Measurements from ENCODE around the gene ZBTB12.
A peak's percentile ranks its signal among the peaks of the same experiment; 100 is the strongest.
"Not testable (repeated sequence)": the region's sequence is repeated elsewhere in the genome, so short reads cannot be mapped to it uniquely, and the experiment has no call there.

ZBTB12 gene

DNA sequence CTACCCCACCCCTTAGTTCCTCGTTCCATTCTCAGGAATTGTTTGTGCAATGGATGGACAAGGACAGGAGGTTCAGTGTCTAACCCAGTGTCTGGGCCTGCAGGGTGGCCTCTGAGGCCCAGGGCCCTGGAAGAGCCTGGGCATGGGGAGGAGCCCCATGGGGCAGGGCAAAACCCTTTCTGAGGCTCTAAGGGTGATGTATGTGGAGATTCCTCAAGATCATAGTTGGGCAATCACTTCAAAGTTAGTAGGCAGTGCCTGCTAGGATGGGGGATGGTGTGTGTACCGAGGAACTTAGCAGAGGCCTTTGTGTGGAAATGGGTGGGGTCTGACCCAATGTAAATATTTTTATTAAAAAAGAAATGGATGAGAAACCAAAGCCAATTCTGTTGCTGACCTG is 18.9 kb upstream of the ZBTB12 start:
- DNase-seq = no peak

DNA sequence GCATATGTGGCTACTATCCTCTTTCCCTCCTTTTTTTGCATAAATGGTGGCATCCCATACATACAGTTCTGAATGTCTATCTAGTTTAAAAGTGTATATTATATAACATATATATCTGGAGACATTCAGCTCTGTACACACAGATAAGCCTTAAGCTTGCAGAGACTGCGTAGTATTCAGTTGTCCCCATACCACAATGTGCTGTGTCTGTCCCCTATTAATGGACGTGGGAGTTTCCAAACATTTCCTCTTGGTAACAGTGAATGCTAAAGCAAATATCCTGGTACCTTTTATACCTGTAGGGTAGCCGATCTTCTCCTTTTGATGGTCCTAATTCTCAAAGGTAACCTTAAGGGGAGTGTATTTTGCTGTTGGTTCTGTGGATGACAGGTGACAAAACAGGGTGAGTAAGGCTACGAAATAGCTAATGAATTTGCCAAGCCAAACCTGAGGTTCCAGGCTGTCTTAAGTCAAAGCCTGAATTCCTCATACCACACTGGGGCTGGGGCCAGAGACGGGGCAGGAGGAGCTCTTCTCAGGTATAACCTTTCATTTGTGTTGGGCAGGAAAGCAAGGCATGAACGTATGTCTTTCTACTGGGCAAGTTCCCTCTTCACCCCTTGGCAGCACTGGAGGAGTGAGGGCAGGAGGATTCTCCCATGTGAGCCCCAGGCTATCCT is 17.9 kb upstream of the ZBTB12 start:
- no peak for DNase-seq

DNA sequence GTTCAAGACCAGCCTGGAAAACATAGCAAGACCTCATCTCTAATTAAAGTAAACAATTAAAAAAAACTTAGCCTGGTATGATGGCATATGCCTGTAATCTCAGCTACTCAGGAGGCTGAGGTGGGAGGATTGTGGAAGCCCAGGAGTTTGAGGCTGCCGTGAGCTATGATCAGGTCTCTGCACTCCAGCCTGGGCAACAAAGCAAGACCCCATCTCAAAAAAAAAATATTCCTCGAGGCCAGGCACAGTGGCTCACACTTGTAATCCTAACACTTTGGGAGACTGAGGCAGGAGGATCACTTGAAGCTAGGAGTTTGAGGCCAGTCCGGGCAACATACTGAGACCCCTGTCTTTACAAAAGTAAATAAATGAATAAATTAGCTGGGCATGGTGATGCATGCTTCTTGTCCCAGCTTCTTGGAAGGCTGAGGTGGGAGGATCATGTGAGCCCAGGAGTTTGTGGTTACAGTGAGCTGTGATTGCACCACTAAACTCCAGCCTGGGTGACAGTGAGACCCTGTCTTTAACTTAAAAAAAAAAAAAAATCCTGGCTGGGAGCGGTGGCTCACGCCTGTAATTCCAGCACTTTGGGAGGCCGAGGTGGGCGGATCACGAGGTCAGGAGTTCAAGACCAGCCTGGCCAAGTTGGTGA is 16.3 kb upstream of the ZBTB12 start:
- DNase-seq = no peak

DNA sequence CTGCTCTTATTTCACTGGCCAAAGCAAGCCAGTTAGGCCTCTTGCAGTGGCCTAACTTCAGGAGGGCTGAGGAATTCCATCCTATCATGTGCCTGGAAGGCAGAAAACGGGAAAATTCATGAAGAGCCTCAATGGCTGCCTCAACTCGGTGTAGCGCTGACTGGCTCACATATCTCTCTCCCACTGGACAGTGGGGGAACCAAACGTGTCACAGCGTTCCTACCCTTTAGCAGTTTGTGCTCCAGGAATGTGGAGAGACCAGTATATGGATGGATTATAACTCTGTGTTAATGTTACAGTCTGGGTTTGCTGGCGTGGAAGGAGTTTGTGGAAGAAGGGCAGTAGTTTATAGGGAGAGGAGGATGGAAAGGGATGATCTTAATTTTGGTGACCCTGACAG is 13.9 kb upstream of the ZBTB12 start:
- DNase-seq = no peak

DNA sequence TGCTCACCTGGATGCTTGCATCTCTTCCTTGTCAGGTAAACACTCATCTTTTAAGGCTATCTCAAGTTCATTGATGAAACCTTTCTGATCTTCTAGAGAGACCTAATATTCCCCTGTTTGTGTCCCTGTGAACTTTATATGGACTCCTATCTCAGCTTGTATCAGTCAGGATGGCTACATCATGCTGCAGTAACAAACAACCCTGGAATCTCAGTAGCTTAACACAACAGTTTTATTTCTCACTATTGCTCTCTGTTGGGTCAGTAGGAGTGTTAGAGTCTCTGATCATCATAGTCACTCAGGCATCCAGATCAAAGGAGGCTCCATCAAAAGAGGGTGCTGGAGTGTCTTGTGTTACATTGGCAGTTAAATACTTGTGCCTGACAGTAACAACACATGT is 13.5 kb upstream of the ZBTB12 start:
- no peak for DNase-seq

DNA sequence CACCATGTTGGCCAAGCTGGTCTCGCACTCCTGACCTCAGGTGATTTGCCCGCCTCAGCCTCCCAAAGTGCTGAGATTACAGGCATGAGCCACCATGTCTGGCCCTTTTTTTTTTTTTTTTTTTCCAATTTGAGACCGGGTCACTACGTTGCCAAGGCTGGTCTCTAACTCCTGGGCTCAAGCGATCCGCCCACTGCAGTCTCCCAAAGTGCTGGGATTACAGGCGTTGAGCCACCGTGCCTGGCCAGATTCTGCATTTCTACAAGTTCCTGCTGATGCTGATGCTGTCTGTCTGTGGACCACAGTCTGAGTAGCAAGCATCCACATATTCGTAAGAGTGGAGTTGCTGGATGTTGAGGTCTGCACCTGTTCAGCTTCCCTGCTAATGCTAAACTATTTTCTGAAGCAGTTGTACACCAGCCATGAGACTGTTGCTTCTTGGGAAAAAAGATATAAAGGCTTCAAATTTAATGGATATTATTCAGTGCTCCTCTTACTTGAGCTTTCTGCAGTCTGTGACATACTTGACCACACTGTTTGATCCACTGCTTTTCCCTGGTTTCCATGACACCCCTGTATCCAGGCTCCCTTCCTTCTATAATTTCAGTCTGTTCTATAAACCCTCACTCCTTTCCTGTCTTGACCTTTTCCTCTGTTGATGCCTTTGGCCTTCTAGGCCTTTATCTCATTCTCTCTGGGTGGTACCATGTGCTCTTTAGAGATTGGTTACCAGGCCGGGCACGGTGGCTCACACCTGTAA is 10.1 kb upstream of the ZBTB12 start:
- no peak for DNase-seq

DNA sequence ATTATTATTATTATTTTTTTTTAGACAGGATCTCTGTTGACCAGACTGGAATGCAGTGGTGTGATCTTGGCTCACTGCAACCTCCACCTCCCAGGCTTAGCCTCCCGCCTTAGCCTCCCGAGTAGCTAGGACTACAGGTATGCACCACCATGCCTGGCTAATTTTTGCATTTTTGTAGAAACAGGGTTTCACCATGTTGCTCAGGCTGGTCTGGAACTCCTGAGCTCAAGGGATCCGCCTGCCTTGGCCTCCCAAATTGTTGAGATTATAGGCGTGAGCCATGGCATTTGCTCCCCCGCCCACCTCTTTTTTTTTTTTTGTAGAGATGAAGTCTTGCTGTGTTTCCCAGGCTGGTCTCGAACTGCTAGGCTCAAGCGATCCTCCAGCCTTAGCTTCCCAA is 7.4 kb upstream of the ZBTB12 start:
- DNase-seq = not testable (repeated sequence)

DNA sequence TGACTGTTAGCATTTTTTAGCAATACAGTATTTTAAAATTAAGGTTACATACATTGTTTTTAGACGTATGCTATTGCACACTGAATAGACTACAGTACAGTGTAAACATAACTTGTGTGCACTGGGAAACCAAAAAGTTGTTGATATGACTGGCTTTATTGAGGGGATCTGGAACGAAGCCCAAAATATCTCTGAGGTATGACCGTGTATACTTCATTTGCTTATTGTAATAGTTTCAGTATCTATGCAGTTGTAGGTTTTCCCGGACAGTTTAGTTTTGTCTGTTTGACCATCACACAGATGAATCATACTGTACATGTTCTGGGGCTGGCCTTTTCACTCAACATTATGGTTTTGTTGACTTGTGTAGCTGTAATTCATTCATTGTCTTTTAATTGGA is 6.9 kb upstream of the ZBTB12 start:
- no peak for DNase-seq

DNA sequence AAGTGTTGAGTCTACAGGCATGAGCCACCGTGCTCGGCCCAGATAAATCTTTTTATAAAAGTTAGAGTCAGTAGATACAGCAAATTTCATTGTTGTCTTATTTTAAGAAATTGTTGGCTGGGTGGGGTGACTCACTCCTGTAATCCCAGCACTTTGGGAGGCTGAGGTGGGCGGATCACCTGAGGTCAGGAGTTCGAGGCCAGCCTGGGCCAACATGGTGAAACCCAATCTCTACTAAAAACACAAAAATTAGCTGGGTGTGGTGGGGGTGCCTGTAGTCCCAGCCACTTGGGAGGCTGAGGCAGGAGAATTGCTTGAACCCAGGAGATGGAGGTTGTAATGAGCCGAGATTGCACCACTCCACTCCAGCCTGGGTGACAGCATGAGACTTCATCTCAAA is 6.4 kb upstream of the ZBTB12 start:
- DNase-seq = not testable (repeated sequence)

DNA sequence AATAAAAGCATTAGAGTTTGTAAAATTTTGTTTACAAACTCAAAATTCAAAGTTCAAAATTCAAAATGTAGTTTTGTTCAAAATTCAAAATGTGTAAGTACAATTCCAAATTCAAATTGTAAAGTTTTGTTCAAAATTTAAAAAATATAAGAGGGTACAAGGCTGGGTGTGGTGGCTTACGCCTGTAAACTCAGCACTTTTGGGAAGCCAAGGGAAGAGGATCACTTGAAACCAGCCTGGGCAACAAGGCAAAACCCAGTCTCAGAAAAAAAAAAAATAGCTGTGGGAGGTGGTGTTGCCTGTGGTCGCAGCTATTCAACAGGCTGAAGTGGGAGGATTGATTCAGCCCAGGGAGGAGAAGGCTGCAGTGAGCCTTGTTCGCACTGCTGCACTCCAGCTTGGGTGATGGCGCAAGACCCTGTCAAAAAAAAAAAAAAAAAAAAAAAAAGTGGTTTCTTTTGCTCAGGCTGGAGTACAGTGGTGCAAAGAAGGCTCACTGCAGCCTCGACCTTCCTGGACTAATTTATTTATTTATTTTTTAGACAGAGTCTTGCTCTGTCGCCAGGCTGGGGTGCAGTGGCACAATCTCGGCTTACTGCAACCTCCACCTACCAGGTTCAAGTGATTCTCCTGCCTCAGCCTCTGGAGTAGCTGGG is 5.4 kb upstream of the ZBTB12 start:
- DNase-seq = no peak

DNA sequence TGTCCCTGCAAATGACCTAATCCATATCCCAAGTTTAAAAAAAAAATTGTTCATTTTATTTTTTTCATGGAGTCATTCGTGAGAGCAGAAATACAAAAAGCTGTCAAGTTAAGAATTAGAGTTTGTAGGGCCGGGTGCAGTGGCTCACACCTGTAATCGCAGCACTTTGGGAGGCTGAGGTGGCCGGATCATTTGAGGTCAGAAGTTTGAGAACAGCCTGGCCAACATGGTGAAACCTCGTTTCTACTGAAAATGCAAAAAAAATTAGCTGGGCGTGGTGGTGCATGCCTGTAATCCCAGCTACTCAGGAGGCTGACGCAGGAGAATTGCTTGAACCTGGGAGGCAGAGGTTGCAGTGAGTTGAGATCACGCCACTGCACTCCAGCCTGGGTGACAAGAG is 4.8 kb upstream of the ZBTB12 start:
- DNase-seq = not testable (repeated sequence)

DNA sequence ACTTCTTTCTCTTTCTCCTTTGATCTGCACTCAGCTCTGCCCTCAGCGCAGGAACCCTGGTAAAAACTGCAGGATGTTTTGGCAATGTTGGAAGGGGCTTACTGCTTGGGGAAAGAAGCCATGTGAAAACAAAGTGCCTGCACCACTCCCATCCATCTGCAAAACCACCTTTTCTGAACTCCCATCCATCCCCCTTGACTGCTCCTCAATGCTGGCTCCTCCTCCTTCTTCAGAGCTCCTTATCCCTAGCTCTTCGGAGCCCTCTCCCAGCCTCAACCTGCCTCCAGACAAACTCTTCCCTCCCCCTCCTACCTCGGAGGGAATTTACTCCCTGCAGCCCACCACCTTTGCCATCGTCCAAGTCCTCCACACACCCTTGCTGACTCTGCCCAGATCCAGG is 4.2 kb upstream of the ZBTB12 start:
- DNase-seq = no peak

DNA sequence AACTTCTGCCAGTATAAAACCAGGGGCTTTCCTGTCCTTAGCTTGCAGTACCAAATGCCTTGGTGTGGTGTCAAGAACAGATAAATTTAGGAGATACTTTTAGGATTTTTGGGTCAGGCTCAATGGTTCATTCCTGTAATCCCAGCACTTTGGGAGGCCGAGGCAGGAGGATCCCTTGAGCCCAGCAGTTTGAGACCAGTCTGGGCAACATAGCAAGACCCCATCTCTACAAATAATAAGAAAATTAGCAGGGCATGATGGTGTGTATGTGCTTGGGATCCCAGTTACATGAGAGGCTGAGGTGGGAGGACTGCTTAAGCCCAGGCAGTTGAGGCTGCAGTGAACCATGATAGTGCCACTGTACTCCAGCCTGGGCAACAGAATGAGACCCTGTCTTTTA is 3.2 kb upstream of the ZBTB12 start:
- no peak for DNase-seq

DNA sequence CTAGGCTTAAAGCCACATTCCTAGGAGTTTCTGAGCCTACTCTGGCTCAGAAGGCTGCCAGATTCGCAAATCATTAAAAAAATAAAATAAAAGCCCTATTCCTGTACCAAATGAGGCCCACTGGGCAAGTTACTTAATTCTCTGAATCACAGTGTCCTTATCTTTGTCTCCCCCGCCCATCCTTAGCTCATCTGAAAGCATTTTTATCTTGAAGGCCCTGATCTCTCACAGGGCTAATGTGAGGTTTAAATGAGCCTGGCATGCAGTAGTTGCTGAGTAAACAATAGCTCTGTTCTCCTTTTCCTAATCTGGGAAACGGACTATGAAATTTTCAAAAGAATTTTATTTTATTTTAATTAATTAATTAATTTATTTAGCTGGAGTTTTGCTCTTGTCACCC is 2.1 kb upstream of the ZBTB12 start:
- DNase-seq = no peak

DNA sequence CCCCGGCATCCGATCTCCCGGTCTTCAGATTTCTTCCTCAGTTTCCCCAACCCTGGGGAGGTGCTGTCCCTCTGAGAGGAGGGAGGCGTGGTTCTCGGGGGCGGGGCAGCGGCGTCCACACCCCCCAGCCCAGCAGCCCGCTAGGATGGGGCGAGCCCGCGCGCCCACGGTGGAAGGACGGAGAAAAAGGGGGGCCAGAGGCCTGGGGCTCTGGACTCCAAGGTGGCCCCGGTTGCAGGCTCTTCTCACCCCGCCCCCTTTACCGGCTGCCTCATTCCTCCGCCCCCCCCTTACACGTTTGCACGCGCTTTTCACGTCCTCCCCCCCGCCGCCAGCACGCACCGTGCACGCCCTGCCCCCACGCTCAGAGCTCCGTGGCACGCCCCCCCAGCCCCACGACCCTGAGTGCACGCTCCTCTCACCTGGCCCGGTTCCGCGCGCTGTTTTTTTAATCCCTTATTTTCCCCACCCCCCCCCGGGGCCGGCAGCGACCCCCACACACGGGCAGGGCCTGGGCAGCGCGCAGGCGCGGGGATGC is 402 bp downstream of the ZBTB12 start:
- DNase-seq = peak; percentile 75

DNA sequence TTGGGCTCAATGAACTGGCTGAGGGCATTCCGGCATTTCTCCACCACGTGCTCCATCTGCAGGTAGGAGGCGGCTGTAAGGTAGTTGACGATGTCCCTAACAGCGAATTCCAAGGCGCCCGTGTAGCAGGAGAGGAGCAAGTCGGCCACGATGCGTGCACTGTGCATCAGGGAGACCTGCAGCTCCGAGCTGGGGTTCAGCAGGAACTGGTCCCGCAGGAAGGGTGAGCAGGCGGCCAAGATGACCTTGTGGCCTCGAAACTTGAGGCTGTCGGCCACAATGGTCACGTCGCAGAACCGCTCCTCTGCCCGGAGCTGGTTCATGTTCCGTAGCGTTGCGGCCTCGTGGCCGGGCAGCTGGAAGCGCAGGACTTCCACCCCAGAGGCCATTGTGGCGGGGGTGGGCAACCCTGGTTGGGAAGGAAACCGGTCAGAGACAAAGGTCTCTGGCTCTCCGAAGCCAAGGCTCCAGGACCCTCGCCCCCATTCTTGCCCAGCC is 920 bp downstream of the ZBTB12 start:
- DNase-seq = no peak

DNA sequence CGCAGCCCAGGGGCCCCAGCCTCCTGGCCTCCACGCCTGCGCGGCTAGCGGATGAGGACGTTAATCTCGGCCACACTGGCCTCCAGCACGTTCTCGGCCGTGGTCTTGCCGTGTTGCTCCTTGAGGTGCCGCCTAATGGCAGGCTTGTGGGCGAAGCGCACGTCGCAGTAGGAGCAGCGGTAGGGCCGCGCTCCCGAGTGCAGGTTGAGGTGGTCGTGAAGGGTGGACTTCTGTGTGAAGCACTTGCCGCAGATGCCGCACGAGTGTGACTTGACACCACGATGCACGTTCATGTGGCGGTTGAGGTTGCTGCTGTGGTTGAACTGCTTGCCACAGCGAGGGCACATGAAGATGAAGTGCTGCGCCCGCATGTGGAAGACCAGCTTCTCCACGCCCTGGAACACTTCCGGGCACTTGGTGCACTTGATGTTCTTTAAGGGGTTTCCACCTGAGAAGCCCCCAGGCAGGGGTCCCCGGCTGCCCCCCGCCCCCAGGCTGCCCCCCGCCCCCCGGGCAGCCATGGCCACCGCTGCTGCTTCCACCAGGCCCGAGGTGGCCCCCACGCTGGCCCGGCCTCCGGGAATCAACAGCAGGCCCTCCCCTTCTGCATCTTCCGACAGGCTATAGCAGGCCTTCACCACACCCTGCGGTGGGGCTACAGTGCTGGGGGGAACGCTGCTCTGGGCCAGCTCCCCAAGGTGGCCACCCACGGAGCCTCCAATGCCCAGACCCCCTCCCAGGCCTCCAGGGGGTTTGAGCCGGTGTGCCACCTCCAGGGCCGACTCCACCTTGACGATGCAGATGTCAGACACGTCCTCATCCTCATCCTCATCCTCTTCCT is 1.8 kb downstream of the ZBTB12 start:
- DNase-seq = no peak

DNA sequence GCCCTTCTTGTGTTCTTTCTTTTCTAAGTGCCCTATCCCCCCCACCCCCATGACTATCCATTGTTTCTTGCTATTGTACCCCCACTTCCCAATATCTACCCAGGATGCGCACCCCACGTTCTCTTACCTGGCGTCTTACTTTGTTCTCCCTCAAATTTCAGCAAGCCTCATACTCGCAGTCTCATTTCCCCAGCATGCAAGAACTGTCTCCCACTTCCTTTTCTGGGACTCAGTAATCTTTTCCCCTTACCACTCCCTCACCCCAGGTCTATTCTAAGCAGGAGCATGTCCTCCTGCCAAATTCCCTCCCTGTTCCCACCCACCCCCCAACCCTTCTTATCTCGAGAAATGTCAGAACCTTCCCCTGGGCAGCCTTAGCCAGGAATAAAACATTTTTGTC is 2.7 kb downstream of the ZBTB12 start:
- no peak for DNase-seq

DNA sequence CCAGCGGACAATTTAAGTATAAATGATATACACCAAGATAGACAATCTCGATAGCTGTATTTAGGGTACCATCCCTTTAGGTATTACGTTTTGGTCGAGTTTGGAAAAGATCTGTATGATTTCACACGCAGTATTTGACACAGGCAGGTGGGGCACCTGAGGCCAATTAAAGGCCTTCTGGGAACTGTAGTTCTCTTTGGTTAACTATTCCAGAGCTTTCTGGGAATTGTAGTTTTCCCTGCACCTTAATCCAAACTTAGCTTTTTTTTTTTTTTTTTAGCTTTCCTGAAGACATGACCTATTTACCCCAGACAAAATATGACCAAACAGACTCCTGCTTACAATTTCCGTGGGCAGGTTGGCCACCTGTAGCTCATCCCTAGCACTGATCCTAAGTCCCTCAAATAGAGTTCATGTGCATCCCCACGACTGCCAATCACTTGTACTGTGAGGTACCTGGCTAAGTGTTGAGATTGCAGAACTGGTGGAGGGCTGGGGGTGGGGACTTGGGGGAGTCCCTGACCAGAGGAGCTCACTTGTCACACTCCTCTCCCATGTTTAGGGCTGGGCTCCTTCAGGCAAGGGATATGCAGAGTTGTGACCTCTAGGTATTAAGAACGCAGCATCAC is 3.4 kb downstream of the ZBTB12 start:
- DNase-seq = no peak

DNA sequence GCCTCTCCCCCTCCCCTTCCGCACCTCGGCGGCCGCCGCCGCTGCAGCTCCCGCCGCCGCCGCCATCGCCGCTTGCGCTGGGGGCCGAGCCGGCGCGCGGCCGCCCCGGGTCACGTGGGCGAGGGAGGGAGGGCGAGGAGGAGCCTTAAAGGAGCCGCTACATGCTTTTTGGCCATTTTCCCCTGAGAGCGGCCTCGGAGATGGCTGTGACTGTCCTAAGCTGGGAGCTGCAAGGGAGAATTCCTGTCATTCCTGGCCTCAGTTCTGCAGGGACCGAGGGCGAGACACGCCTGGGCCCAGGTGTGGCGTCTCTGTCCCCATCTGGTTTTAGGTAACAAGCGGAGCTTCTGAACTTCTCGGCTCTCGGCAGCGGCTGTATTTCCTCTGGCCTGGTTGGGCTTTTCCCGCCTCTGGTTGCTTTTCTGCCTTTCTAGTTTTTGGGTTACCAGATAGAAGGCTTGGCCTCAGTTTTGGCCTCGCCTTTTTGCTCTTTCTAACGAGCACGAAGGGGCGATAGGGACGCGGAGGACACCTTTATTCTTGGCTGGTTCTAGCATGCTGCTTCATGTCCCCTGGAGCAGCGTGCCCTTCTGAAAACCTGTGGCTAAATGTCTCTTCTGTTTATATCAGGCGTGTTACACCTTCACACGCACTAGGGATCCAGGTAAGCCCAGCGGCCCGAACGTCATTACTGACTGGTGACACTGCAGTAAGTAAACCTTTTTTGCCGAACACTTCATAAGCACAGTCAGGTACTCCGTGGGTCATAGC is 4.1 kb downstream of the ZBTB12 start, which contains the start of gene EHMT2:
EHMT2 (minus strand) TSS at position 87 of the 771 bp plus-strand sequence; CDS start at position 66, 21 bp downstream.
- DNase-seq = peak; percentile 89
